ENCODE results near the gene SCNN1A. TPM values are rescaled to one million over a fixed set of nuclear protein-coding genes. Genes with fewer than 3 reads are reported as not detected.
"Not testable (repeated sequence)": the region's sequence is repeated elsewhere in the genome, so short reads cannot be mapped to it uniquely, and the experiment has no call there.

SCNN1A gene
- total and polyA plus RNA-seq, 8 donors = 16.6 to 486 (median 166) TPM

- peak; percentile 82 to 83 for DNase-seq
- TF ChIP-seq POLR2A (IDR thresholded peaks at IDR 0.05) (peak in 1 of 4 donors; percentile 18), POLR2AphosphoS5 (IDR thresholded peaks at IDR 0.05) (peak; percentile 58 to 86 (median 82)), CTCF (IDR thresholded peaks at IDR 0.05) (no peak)
- peaks cover 0 to 15% (median 5%) of the 10 kb centered on the region in 4 donors for H3K36me3 ChIP-seq
- peak overlapping the region in 2 of 4 donors; percentile 3 to 24 for H3K4me3 ChIP-seq
- 15 to 48% (median 42%) methylated on average over 11 to 19 of the region's 19 CpGs for WGBS, 5 donors
- H3K27ac ChIP-seq = peak overlapping the region; percentile 66 to 95 (median 85)
- H3K27me3 ChIP-seq = no peaks in the 10 kb centered on the region
- H3K9me3 ChIP-seq = no peaks in the 10 kb centered on the region
- peaks cover 49 to 76% (median 57%) of the 10 kb centered on the region in 4 donors for H3K4me1 ChIP-seq
- intact Hi-C loops (cut with DNase I; ENCODE audit: low total_unique reads) = no loop called here
Measured at GRCh38 chr12:6347367-6348338, 27.7 kb downstream of the SCNN1A start.

DNA sequence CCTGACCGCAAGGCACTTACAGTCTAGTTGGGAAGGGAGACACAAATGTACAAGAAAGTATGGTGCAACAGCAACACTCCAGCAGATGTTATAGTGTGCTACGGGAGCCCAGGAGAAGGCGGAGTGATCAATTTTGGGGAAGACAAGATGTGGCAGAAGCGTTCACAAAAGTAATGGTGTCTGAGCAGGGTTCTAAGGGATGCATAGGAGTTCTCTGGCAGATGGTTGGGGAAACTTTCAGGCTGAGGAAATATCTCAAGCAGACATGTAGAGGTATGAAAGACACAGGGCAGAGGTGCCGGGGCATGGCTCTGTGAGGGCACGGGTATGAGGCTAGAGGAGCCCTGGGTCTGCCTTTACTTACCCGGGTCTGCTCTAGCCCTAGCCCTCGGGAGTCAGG is 28.4 kb downstream of the SCNN1A start:
- peak overlapping the region; percentile 66 to 95 (median 85) for H3K27ac ChIP-seq
- no peak overlapping the region for H3K4me3 ChIP-seq
- H3K27me3 ChIP-seq = no peaks in the 10 kb centered on the region
- intact Hi-C loops (cut with DNase I; ENCODE audit: low total_unique reads) = no loop called here
- peaks cover 0 to 12% (median 5%) of the 10 kb centered on the region in 4 donors for H3K36me3 ChIP-seq
- H3K9me3 ChIP-seq = no peaks in the 10 kb centered on the region
- no peak for TF ChIP-seq POLR2A (IDR thresholded peaks at IDR 0.05)
- no peak for TF ChIP-seq CTCF (IDR thresholded peaks at IDR 0.05)
- TF ChIP-seq POLR2AphosphoS5 (IDR thresholded peaks at IDR 0.05) = no peak
- no peak for TF ChIP-seq EP300 (IDR thresholded peaks at IDR 0.05)
- H3K4me1 ChIP-seq = peaks cover 55 to 77% (median 62%) of the 10 kb centered on the region in 4 donors
- WGBS, 5 donors = 67 to 85% (median 79%) methylated on average over 8 of the region's 8 CpGs
- DNase-seq = no peak

GRCh38 chr12:6346235-6346832 is 29.0 kb downstream of the SCNN1A start:
- peaks cover 0 to 12% (median 5%) of the 10 kb centered on the region in 4 donors for H3K36me3 ChIP-seq
- peak overlapping the region; percentile 74 to 95 (median 85) for H3K27ac ChIP-seq
- 77 to 88% (median 83%) methylated on average over 5 of the region's 5 CpGs for WGBS, 5 donors
- intact Hi-C loops (cut with DNase I; ENCODE audit: low total_unique reads) = no loop called here
- H3K27me3 ChIP-seq = no peaks in the 10 kb centered on the region
- TF ChIP-seq POLR2A (IDR thresholded peaks at IDR 0.05) (no peak), POLR2AphosphoS5 (IDR thresholded peaks at IDR 0.05) (no peak), CTCF (IDR thresholded peaks at IDR 0.05) (no peak), EP300 (IDR thresholded peaks at IDR 0.05) (no peak)
- H3K9me3 ChIP-seq = no peaks in the 10 kb centered on the region
- DNase-seq = peak in 1 of 2 donors; percentile 24
- peaks cover 55 to 73% (median 62%) of the 10 kb centered on the region in 4 donors for H3K4me1 ChIP-seq
- no peak overlapping the region for H3K4me3 ChIP-seq

DNA sequence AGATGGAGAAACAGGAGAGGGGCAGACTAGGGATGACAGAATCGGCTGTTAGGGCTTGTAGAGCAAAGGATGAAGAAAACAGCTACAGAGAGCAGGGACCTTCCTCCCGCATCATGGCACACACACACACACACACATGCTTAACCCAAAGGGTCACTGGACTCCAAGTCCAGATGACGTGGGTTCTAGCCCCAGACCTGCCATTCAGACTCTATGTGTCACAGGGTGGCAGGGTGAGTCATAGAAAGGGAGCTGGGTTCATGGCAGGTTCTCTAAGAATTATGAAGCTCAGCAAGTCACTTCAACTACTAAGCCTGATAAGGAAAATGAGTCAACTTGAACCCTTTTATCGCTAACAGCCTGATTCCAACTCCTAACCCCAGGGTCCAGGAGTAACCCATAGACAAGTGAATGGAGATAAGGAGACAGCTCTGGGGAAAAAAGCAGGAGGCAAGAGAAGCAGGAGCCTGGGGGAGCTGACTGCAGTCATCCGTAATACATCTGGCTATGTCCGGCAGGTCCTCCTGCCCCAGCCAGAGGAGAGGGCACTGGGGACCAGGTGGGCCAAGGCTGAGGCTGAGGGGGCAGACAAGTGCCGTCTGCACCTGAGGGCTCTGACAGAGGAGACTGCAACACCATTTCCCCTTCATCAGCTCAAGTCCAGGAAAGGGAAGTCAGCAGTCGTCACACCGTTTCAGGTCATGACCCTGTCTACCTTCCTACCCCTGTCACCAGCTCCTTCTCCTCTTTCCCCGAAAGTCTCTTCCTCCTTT is 29.9 kb downstream of the SCNN1A start:
- 35 to 52% (median 46%) methylated on average over 10 of the region's 10 CpGs for WGBS, 5 donors
- Histone ChIP-seq H3K4me3 (no peak overlapping the region), H3K27ac (peak overlapping the region; percentile 74 to 95 (median 85)), H3K4me1 (peaks cover 55 to 73% (median 62%) of the 10 kb centered on the region in 4 donors), H3K9me3 (no peaks in the 10 kb centered on the region), H3K27me3 (no peaks in the 10 kb centered on the region), H3K36me3 (peaks cover 0 to 12% (median 5%) of the 10 kb centered on the region in 4 donors)
- intact Hi-C loops (cut with DNase I; ENCODE audit: low total_unique reads) = no loop called here
- DNase-seq = peak; percentile 57 to 84
- TF ChIP-seq POLR2AphosphoS5 (IDR thresholded peaks at IDR 0.05) (peak; percentile 61 to 78 (median 68)), EP300 (IDR thresholded peaks at IDR 0.05) (peak; percentile 67), CTCF (IDR thresholded peaks at IDR 0.05) (no peak)

DNA sequence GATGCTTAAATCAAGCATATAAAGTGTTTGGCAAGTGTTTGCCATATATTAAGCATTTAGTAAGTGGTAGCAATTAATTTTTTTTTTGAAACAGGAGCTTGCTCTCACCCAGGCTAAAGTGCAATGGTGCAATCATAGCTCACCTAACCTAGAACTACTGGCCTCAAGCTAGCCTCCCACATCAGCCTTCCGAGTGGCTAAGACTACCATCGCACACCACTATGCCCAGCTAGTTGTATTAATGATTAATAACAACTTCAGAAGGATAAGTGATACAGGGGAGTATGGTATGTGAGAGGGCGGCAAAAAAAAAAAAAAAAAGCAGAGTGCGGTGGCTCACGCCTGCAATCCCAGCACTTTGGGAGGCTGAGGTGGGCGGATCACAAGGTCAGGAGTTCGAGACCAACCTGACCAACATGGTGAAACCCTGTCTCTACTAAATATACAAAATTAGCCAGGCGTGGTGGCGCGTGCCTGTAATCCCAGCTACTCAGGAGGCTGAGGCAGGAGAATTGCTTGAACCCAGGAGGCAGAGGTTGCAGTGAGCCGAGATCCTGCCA is 31.2 kb downstream of the SCNN1A start:
- H3K27me3 ChIP-seq; DNase-seq; H3K4me3 ChIP-seq; H3K9me3 ChIP-seq; intact Hi-C loops (cut with DNase I; ENCODE audit: low total_unique reads): not testable (repeated sequence)
- Histone ChIP-seq H3K27ac (peak overlapping the region in 4 of 5 donors; percentile 95 to 99 (median 98)), H3K4me1 (peaks cover 62 to 76% (median 71%) of the 10 kb centered on the region in 4 donors), H3K36me3 (peaks cover 0 to 10% (median 5%) of the 10 kb centered on the region in 4 donors)
- WGBS, 5 donors = 88 to 96% (median 92%) methylated on average over 11 of the region's 11 CpGs
